GM12873 (cell line): Measurements from ENCODE around the gene TIA1.

Experiments
- TF ChIP-seq, protein P1 (sequence below): IDR thresholded peaks from 2 replicates; pipeline ENCODE4 v1.5.1; 2012; ENCODE audit warnings: low read depth, mild to moderate bottlenecking, moderate library complexity, low read length, control low read depth; ENCODE audit not compliant: insufficient read depth; ENCODE audit errors: missing control alignments

The TIA1 gene

GRCh38 chr2:70233926-70234325 lies 14.5 kb downstream of the TIA1 start:
- TF ChIP-seq, protein P1, sequence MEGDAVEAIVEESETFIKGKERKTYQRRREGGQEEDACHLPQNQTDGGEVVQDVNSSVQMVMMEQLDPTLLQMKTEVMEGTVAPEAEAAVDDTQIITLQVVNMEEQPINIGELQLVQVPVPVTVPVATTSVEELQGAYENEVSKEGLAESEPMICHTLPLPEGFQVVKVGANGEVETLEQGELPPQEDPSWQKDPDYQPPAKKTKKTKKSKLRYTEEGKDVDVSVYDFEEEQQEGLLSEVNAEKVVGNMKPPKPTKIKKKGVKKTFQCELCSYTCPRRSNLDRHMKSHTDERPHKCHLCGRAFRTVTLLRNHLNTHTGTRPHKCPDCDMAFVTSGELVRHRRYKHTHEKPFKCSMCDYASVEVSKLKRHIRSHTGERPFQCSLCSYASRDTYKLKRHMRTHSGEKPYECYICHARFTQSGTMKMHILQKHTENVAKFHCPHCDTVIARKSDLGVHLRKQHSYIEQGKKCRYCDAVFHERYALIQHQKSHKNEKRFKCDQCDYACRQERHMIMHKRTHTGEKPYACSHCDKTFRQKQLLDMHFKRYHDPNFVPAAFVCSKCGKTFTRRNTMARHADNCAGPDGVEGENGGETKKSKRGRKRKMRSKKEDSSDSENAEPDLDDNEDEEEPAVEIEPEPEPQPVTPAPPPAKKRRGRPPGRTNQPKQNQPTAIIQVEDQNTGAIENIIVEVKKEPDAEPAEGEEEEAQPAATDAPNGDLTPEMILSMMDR = no peak

- TF ChIP-seq, protein P1 = no peak
These were observed 21.6 kb downstream of the TIA1 start for GRCh38 chr2:70226781-70227180.

- TF ChIP-seq, protein P1 = no peak
These were observed 33.4 kb downstream of the TIA1 start for GRCh38 chr2:70214953-70215549.

GRCh38 chr2:70214365-70214764 lies 34.1 kb downstream of the TIA1 start:
- TF ChIP-seq, protein P1 = no peak

DNA sequence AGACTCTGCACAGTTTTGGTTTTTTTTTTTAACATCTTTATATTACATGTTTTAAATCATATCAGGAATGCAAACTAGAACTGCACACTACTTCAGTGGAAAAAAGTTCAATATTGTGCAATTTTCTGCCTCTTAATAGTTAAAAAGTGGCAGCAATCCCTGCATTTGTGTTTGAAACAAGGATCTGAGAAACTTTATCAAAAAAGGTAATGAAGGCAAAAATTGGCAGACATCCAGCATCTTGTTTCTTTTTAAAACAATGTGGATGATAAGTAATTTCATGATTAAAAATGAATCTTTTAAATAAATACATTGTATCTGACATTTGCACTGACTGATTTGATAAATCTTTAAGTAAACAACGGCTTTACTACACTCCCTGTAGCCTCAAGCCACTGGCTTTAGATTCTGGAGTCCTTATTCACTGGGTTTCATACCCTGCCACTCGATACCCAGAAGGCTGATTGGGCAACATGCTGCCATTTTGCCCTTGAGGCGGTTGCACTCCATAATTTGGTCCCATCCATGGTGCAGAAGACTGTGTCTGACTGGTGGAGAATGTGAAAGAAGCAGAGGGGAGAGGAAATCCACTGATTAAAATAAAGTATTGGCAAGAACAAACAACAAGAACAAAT lies 36.0 kb downstream of the TIA1 start:
- TF ChIP-seq, protein P1 = no peak

DNA sequence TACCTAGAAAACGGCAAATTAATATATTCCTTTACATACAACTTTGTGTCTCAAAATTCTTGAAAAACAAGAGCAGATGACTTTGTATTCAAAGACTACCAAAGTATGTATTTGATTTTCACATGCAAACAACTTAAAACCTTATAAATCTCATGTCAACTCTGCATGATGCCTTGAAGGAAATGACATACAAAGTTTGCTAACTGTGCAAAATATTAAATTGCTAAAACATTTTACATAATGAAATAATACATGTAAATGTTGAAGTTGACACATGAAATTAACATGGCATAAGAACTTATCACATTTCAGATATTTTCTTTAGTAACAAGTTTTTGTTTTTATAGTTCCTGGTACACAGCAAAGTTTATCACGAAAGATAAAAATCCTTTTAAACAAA lies 36.8 kb downstream of the TIA1 start:
- TF ChIP-seq, protein P1 = no peak

DNA sequence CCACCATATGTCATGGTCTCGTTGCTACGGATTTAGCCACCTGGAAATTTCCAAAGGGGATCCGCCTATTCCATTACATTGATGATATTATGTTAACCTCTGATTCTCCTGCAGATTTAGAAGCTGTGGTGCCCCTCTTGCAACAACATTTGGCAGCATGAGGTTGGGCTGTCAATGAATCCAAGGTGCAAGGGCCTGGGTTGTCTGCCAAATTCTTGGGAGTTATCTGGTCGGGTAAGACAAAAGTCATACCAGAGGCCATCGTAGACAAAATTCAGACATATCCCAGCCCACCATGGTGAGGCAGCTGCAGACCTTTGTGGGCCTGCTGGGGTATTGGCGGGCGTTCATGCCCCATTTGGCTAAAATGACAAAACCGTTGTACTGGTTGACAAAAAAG lies 44.0 kb downstream of the TIA1 start:
- TF ChIP-seq, protein P1 = no peak

DNA sequence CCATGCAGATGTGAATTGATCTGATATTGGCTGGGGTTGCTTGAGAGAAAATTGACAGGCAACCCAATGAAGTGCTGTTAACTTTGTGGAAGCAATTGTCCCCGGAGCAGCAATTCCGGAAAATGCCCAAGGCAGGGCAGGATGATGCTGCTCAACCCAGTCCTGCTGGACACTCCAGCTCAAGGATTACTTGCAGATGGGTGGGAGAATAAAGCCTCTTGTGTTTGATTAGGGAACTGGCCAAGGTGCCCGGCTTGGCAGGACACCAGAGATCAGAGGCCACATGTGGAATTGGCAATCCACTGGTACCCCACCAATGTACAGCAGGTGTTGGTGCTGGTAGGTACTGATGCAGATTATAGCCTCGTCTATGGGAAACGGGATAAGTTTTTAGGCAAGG lies 45.3 kb downstream of the TIA1 start:
- TF ChIP-seq, protein P1 = no peak
